Inflammatory macrophage treated with lipopolysaccharide for 1 hour (primary cell): ENCODE data around the gene MEX3A.

ENCODE experiments used
- DNase-seq, 2 donors: peaks; one replicate each; pipeline ENCODE4 v3.0.0-alpha.2; 2020 to 2022

The MEX3A gene

DNA sequence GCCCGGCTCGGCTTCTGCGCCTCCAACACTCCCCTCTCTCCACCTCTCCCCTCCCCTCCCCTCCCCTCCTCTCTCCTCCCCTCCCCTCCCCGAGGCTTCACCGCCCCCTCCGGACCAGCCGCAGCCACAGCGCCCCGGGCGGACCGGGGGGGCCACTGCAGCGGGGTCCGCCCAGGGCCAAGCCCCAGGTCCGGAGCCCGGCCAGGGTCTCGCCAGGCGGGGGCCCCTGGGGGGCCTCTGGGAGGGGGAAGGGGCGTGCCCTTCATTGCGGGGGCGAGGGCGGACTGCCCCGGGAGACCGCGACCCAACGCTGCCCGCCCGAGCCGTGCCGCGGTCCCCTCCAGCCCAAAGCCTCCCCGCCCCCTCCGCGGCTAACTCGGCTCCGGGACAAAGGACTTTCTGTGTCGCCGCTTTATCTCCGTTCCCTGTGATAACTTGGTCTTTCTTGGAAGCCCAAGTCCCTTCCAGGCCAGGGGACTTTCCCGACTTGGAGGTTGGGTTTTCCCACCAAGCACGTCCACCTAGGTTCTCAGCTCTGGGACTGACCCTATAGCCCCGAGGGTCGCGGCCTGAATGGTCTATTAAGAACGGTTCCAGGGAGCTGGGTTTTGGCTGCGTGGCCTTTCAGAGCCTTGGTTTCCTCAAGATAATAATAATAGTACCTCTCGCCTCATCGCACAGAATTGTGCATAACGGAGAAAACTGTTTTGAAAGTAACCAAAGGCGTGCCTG lies 28.3 kb downstream of the MEX3A start, which contains the start of gene UBQLN4:
TSS of gene UBQLN4 (minus strand) at position 31 of the 732 bp plus-strand sequence. CDS start 97 bp downstream, outside the sequence.
- DNase-seq = peak; percentile 79 to 82

DNA sequence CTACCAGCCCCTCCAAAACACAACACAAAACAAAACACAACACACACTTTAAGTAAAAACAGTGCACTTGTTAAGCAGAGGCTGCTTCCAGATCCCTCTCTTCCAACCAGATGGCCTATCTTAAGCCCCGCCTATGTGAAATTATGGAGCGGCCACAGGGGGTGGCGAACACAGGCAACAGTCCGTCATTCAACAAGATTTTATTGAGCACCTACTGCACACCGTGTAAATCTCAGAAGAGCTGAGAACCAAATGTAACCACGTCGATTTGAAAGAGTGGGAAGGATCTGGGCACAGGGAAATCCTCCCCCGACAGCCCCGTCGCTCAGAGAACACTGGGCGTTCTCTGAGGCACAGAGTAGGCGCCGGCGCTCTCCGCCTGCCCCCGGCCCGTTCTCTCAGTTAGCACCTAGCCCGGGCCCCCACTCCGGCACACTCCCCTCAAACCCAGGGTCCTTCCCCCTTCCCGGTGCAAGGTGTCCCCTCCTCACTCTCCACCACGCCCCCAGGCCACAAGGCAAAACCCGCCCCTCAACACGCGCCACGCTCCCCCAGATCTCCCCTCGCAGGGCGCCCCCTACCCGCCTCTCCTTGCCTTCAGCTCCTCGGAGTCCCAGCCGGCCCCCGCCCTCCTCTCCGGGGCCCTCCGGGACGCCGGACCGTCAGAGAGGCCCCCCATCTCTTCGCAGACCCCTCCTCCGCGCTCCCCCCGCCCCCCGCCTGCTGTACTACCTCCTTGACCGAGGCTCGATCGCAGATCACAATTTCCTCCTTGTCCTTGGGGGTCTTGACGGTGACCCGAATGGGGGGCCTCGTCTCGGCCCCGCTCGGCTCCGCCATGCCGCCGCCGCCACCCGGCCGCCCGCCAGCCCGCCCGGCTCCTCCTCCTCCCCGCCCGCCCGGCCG lies 29.1 kb downstream of the MEX3A start:
- DNase-seq = peak; percentile 71 to 74

DNA sequence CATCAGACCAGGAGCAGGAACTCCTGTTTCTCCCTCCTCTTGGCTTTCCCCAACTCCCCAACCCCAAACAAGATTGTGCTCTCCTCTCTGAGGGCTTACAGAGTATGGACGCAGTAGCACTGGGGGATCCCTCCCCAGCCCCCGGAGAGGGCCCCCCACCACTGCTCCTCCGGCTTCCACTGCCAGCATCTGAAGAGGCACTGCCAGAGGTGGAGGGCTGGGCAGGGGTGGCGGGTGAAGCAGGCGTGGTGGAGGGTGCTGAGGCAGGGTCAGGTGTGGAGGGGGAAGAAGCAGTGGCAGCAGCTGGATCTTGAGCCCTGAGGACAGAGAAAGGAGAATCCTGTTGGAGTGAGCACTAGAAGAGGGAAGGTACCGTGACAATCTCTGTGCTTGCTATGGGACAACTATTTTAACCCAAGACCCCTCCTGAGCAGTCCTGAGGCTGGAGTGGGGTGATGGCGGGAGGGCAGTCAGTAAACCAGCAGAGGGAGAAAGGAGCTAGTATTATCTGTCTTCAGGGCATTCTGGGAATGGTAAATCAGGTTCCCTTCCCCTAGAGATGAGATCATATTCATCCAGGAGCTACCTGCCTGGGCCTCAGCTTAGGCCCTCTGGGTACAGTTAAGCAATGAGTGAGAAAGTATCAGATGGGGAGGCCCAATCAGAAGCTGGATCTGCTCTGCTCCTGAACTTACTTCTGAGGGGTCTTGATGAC lies 31.1 kb downstream of the MEX3A start:
- no peak for DNase-seq

DNA sequence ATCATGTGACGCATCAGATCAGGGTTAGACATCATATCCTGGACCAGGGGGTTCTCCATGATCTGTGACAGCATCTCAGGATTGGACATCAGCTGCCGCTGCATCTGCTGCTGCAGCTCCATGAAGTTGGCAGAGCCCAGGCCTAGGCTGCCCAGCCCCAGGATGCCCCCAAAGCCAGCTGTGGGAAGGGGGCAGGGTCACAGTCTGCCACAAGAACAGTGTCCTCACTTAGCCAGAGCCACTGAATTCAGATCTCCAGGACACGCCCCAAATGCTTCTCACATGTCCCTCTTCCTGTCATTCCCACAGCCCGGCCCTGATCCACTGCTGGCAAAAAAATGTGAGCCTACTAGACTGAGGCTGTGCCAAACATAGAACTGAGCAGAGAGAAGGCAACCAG lies 31.9 kb downstream of the MEX3A start:
- DNase-seq = no peak

DNA sequence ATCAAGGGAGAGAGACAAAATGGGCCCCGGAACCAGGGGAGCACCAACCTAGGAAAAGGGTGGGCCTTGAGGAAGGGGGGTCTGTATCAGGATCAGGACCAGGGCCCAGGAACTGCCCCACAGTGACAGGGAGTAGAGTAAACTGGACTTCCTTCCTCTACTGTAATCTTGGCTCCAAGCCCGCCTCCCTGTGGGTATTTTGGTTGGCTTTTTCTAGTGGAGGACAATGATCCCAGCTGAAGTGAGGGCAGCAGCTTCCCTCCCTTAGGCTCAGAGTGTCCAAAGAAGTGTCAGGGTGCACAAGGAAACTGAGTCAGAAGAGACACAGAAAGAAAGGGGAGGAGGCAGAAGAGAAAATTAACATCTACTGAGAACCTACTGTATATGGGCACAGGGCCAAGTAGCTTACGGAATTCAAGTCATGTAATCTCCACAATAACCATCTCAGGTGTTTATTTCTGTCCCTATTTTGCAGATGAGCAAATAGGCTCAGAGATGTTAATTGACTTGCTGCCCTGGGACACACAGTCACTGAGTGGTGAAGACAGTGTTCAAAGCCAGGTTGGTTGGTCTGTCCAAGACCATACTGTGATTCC lies 33.5 kb downstream of the MEX3A start:
- no peak for DNase-seq

DNA sequence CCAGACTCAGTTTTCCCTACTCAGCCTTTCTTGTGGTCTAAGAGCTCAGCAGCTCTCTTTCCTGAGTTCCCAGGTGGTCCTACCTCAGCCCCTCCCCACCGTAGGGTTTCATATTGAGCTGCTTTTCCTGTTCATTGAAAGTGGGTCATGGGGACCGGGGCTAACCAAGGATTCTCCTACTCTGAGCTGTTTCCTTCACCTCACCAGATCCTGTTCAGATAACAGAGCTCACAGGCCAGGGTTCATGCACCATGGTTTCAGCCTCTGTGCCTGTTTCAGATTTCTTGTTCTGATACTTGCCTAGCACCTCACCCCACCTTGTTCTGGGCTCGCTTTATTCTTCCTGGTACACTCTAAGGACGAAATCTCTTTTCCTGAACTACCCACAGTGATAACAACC lies 37.2 kb downstream of the MEX3A start:
- no peak for DNase-seq

DNA sequence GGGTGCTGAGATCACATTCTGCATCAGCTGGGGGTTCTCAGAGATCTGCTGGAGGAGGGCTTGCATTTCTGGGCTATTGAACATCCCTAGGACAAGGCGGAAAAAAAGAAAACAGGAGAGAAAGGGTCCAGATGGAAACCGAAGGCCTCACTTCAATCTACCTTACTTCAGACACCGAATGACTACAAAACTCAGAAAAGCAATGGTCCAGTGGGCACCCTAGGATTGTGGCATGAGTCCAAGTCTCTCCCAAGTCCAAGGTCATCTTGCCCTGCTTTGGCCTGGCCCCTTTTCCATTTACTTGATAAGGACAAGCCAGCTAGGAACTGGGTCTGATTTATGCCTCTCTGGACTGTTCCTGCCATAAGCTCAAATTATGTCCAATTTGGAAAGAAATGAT lies 39.4 kb downstream of the MEX3A start:
- DNase-seq = no peak

DNA sequence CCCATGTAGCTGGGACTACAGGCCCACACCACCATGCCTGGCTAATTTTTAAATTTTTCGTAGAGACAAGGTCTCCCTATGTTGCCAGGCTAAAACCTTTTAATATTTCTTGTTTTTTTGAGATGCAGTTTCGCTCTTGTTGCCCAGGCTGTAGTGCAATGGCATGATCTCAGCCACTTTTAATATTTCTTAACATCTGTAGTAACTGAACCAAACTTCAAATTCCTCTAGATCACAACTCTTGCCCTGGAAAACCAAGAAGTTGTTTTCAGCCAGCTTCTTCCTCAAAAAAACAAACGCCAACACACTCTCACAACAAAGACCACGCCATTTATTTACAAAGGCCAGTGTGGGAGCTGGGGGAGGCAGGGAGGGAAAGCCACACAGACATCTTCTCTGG lies 47.3 kb downstream of the MEX3A start:
- DNase-seq = peak; percentile 31 to 57

DNA sequence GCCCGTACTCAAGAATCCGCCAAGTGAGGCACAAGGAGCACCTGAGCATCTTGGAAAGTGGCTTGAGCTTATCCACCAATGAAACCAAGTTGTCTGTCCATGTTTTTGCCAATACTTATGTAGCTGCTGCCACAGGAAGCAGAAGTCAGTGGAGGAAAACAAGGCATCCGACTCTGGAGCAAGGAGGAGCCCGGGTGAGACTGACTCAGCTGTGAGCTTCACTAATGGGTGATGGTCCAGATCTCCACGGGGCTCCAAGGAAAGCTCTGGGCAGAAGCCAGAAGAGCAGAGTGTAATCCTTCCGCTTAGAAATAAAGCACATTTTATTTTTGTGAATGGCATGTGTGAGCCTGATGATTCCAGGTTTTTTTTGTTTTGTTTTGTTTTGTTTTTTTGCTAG lies 49.3 kb downstream of the MEX3A start:
- no peak for DNase-seq

DNA sequence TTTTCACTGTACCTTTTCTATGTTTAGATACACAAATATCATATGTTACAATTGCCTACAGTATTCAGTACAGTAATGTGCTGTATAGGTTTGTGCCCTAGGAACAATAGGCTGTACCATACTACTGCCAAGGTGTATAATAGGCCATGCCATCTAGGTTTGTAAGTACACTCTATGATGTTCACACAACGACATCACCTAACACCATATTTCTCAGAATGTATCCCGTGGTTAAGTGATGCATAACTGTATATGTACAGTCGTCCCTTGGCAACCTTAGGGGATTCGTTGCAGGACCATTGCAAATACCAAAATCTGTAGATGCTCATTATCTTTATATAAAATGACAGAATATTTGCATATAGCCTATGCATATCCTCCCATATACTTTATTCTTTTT lies 55.7 kb downstream of the MEX3A start:
- DNase-seq = no peak

DNA sequence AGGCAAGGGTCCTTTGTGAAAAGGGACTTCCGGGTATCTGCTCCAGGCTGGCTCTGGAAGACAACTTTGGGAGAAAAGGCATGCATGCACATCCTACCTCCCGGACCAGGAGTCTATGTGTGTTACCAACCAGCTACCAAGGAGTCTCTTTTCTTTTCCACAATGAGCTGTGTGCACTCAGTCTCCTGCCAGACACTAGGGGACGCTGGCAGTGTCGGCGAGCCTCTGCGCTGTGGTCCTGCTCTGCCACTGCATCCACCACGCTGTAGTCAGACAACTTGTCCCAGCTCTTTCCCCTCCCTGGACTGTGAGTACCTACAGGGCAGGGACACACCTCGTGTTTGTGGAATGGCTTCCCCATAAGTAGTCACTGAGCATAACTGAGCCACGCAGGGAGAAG lies 56.4 kb downstream of the MEX3A start:
- peak; percentile 42 to 52 for DNase-seq

DNA sequence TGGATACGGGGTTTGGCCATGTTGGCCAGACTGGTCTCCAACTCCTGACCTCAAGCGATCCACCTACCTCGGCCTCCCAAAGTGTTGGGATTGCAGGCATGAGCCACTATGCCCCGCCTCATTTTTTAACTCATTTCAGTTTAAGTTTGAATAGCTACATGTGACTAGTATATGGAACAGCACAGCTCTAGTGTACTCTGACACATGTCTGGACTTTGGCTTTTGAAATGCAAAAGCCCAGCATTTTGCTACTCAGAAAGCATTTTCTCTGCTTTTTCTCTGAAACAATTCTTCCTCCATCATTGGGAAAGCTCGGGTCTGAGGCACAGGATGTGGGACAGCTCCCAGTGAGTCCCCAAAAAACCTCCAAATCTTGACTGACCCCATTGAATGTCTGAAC lies 57.5 kb downstream of the MEX3A start:
- DNase-seq = no peak
